Activated T-cell treated with anti-CD3 and anti-CD28 coated beads, Interleukin-2, amount 50 U/mL, for 4 hours (primary cell): Measurements from ENCODE around the gene DMAC1. TPM values are rescaled to one million over a fixed set of nuclear protein-coding genes. Genes with fewer than 3 reads are reported as not detected.

ENCODE experiments used
- ATAC-seq, 2 donors: fragments of 200-7000 bp; cut with Tn5 transposase; one replicate each; pipeline ENCODE4 v1.10.0; 2021
- DNase-seq: peaks from one replicate; pipeline ENCODE4 v3.0.0-alpha.2; 2020
- H3K27me3 Mint-ChIP-seq: one replicate; pipeline ENCODE4 v1.8.0; 2021; ENCODE audit warnings: low read depth, mixed read lengths
- H3K36me3 Mint-ChIP-seq: one replicate; pipeline ENCODE4 v1.8.0; 2022; ENCODE audit warnings: mixed read lengths; ENCODE audit not compliant: insufficient read depth
- H3K4me1 Mint-ChIP-seq: one replicate; pipeline ENCODE4 v1.8.0; 2021; ENCODE audit warnings: low read depth, mixed read lengths
- H3K4me3 Mint-ChIP-seq: one replicate; pipeline ENCODE4 v1.8.0; 2021; ENCODE audit warnings: mild to moderate bottlenecking, moderate library complexity, mixed read lengths
- H3K9me3 Mint-ChIP-seq: one replicate; pipeline ENCODE4 v1.8.0; 2021; ENCODE audit warnings: mixed read lengths
- total RNA-seq, 3 donors: library from RNA; stranded (reverse); gene quantifications; one replicate each; pipeline ENCODE4 v1.2.1, GENCODE V29; 2021

The DMAC1 gene
- total RNA-seq, 3 donors from 2014 or later: 31.2 to 32.6 (median 31.2) TPM

DNA sequence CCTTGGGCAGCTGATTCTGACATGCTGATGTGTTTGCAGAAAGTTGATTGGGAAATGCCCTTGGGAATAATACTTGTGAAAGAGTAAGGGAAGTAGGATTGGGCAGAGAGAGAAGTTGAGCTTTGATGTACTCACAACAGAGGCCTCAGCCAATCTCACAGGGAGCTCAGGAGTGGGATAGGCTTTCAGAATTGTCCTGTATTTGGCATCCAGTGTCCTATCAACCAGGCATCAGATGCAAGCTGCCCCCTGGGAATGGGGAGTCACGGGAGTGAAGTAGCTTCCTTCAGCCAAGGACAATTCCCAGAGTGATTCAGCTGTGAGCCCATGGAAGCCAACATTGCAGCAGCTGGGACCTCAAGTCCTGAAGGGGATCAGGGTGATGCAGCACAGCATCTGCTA is 39.6 kb downstream of the DMAC1 start:
- Mint-ChIP-seq H3K36me3 (no peaks in the 10 kb centered on the region), H3K9me3 (peaks cover 5% of the 10 kb centered on the region), H3K4me1 (peaks cover 13% of the 10 kb centered on the region), H3K27me3 (no peaks in the 10 kb centered on the region), H3K4me3 (no peak overlapping the region)
- no peak for ATAC-seq
- no peak for DNase-seq

DNA sequence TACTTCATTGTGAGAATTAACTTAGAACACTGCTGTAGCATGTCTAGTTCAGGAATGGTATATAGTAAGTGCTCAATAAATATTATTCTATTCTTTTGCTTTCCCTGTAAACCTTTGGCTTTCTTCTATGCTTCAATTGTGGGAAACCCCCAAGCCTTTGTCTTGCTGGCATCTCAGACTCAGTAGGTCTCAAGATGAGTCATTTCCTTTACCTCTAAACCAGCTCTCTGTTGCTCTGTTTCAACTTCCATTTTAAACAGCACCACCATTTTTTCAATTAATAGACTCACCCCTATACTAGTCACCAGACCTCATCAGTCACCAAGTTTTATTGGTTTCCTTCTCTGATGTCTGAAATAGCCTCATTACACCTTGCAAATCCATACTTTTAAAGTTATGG is 43.5 kb downstream of the DMAC1 start:
- no peaks in the 10 kb centered on the region for H3K27me3 Mint-ChIP-seq
- no peak overlapping the region for H3K4me3 Mint-ChIP-seq
- peak; percentile 97 to 99 for ATAC-seq
- H3K9me3 Mint-ChIP-seq: no peaks in the 10 kb centered on the region
- DNase-seq: no peak
- peaks cover 17% of the 10 kb centered on the region for H3K4me1 Mint-ChIP-seq
- H3K36me3 Mint-ChIP-seq: no peaks in the 10 kb centered on the region

DNA sequence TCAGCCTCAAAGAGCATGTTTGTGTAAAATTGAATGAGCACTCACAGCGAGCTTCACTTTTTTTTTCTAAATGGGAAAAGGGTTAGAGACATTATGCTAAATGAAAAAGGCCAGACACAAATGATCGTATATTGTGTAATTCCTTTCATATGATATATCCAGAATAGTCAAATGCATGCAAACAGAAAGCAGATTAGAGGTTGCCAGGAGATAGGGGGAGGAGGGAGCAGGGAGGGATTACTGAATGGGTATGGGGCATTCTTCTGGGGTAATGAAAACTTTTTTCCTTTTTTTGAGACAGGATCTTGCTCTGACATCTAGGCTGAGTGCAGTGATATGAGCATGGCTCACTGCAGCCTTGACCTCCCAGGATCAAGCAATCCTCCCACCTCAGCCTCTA is 47.1 kb downstream of the DMAC1 start:
- no peaks in the 10 kb centered on the region for H3K9me3 Mint-ChIP-seq
- no peak for DNase-seq
- peaks cover 17% of the 10 kb centered on the region for H3K4me1 Mint-ChIP-seq
- H3K4me3 Mint-ChIP-seq: no peak overlapping the region
- ATAC-seq: no peak
- no peaks in the 10 kb centered on the region for H3K36me3 Mint-ChIP-seq
- peaks cover 2% of the 10 kb centered on the region for H3K27me3 Mint-ChIP-seq
